HTR-8/SVneo (cell line): Measurements from ENCODE around the gene CMTM5.
"Not testable (repeated sequence)": the region's sequence is repeated elsewhere in the genome, so short reads cannot be mapped to it uniquely, and the experiment has no call there.

ENCODE experiments used
- DNase-seq: peaks from one replicate; pipeline ENCODE4 v3.0.0; 2011; ENCODE audit warnings: low spot score, mixed read lengths; ENCODE audit not compliant: insufficient read length
- FAIRE-seq: peaks from 2 replicates; lab custom pipeline; 2011; peaks lifted over from hg19 to GRCh38; lab: Jason Lieb, UNC

Gene CMTM5

GRCh38 chr14:23409966-23410635 lies 33.3 kb downstream of the CMTM5 start:
- DNase-seq (no peak), FAIRE-seq (no peak)

- DNase-seq (no peak), FAIRE-seq (no peak)
These were observed 35.0 kb downstream of the CMTM5 start for GRCh38 chr14:23411563-23412525.

GRCh38 chr14:23413681-23414080 lies 36.8 kb downstream of the CMTM5 start:
- FAIRE-seq (no peak), DNase-seq (no peak)

- DNase-seq (no peak), FAIRE-seq (no peak)
These were observed 37.4 kb downstream of the CMTM5 start for GRCh38 chr14:23414254-23414653.

- no peak for FAIRE-seq
These were observed 38.3 kb downstream of the CMTM5 start for GRCh38 chr14:23414906-23415820.

GRCh38 chr14:23415821-23416778 lies 39.3 kb downstream of the CMTM5 start:
- DNase-seq: no peak
- no peak for FAIRE-seq

More at GRCh38 chr14:23414906-23415820, 38.3 kb downstream of the CMTM5 start:
- no peak for DNase-seq

GRCh38 chr14:23416801-23417200 lies 40.0 kb downstream of the CMTM5 start:
- FAIRE-seq (no peak), DNase-seq (no peak)

- FAIRE-seq, DNase-seq: not testable (repeated sequence)
These were observed 40.4 kb downstream of the CMTM5 start for GRCh38 chr14:23417269-23417668.

- no peak for FAIRE-seq
These were observed 41.2 kb downstream of the CMTM5 start for GRCh38 chr14:23418021-23418420.

GRCh38 chr14:23419646-23420045 lies 42.8 kb downstream of the CMTM5 start:
- not testable (repeated sequence) for DNase-seq, FAIRE-seq

More at GRCh38 chr14:23418021-23418420, 41.2 kb downstream of the CMTM5 start:
- DNase-seq: no peak

GRCh38 chr14:23421594-23421993 lies 44.7 kb downstream of the CMTM5 start:
- DNase-seq (no peak), FAIRE-seq (no peak)

- DNase-seq: no peak
- no peak for FAIRE-seq
These were observed 46.8 kb downstream of the CMTM5 start for GRCh38 chr14:23423657-23424056.

- DNase-seq (no peak), FAIRE-seq (no peak)
These were observed 48.3 kb downstream of the CMTM5 start for GRCh38 chr14:23425169-23425568.

- FAIRE-seq, DNase-seq: not testable (repeated sequence)
These were observed 49.0 kb downstream of the CMTM5 start for GRCh38 chr14:23425798-23426197.

GRCh38 chr14:23428686-23429495 lies 52.0 kb downstream of the CMTM5 start:
- no peak for FAIRE-seq
- DNase-seq: no peak
